GM12878 (cell line): Measurements from ENCODE around the gene PTK6. TPM values are rescaled to one million over a fixed set of nuclear protein-coding genes. Genes with fewer than 3 reads are reported as not detected.
A peak's percentile ranks its signal among the peaks of the same experiment; 100 is the strongest.

Experiments used
- ATAC-seq: fragments of 200-7000 bp; cut with Tn5 transposase; 3 replicates; pipeline ENCODE4 v1.9.1; 2020; ENCODE audit warnings: mild to moderate bottlenecking, moderate library complexity
- BruUV-seq: library from RNA; stranded (reverse); fragments of 400-500 nt; replicated peaks from 2 replicates; lab custom pipeline; 2021; lab: Mats Ljungman, UMichigan
- CTCF ChIA-PET: fragments of 300-600 bp; sonication (Branson Sonifier 250); formaldehyde crosslinking; extraction: SDS; loops from one replicate; lab custom pipeline; 2021; ENCODE audit warnings: inconsistent platforms; lab: Yijun Ruan, JAX
- POLR2A ChIA-PET: fragments of 350-600 bp; formaldehyde crosslinking; extraction: SDS; loops from one replicate; lab custom pipeline; 2021; ENCODE audit warnings: inconsistent platforms; lab: Charles Lee
- RAD21 ChIA-PET: fragments of 300-600 bp; sonication (Branson Sonifier 250); formaldehyde crosslinking; loops from one replicate; lab custom pipeline; 2023; ENCODE audit warnings: antibody characterized with exemption; ENCODE audit not compliant: unreplicated experiment; lab: Charles Lee
- SMC1A ChIA-PET: fragments of 300-600 bp; sonication (Branson Sonifier 250); formaldehyde crosslinking; loops from one replicate; lab custom pipeline; 2023; ENCODE audit not compliant: unreplicated experiment, uncharacterized antibody; lab: Charles Lee
- DNase-seq: peaks from one replicate; pipeline ENCODE4 v3.0.0-alpha.2; 2011; ENCODE audit warnings: low read depth, low spot score
- FAIRE-seq: peaks from 3 replicates; lab custom pipeline; 2011; peaks lifted over from hg19 to GRCh38; lab: Jason Lieb, UNC
- H2AFZ ChIP-seq: 2 replicates; pipeline ENCODE4 v1.6.0; 2011; ENCODE audit warnings: low read depth, low read length, control low read depth; ENCODE audit not compliant: control insufficient read depth
- H3K27ac ChIP-seq: 2 replicates; pipeline ENCODE4 v1.5.1; 2011; ENCODE audit warnings: control low read depth; ENCODE audit not compliant: control insufficient read depth, insufficient read depth
- H3K27me3 ChIP-seq, 2 experiments: replicated peaks in 1 of 2; 2 replicates each; pipeline versions ENCODE4 v1.6.0 to v1.6.1; 2011; ENCODE audit warnings: low read length in 1 of 2; ENCODE audit not compliant: control insufficient read depth in 2 of 2, insufficient read depth in 2 of 2
- H3K36me3 ChIP-seq, 2 experiments: 2 replicates each; pipeline ENCODE4 v1.5.1; 2011; ENCODE audit warnings: low read length in 1 of 2; ENCODE audit not compliant: control insufficient read depth in 2 of 2, insufficient read depth in 2 of 2
- H3K4me1 ChIP-seq: 2 replicates; pipeline ENCODE4 v1.6.1; 2011; ENCODE audit warnings: mild to moderate bottlenecking, low read length, moderate library complexity, mixed read lengths; ENCODE audit not compliant: control insufficient read depth, insufficient read depth
- H3K4me2 ChIP-seq: 2 replicates; pipeline ENCODE4 v1.6.0; 2011; ENCODE audit warnings: control low read depth; ENCODE audit not compliant: control insufficient read depth, insufficient read depth
- H3K4me3 ChIP-seq: fragments of 200-600 bp; sonication (generic); 2 replicates; pipeline ENCODE4 v1.5.1; 2016
- H3K79me2 ChIP-seq: 2 replicates; pipeline ENCODE4 v1.6.0; 2011; ENCODE audit warnings: low read length; ENCODE audit not compliant: control insufficient read depth, insufficient read depth
- H3K9ac ChIP-seq: 2 replicates; pipeline ENCODE4 v1.8.0; 2011; ENCODE audit warnings: low read length, control low read depth, mixed read lengths; ENCODE audit not compliant: control insufficient read depth, insufficient read depth
- H3K9me3 ChIP-seq: replicated peaks from 3 replicates; pipeline ENCODE4 v1.5.1; 2011; ENCODE audit warnings: mild to moderate bottlenecking, low read length; ENCODE audit not compliant: control insufficient read depth, insufficient read depth
- H4K20me1 ChIP-seq: 2 replicates; pipeline ENCODE4 v1.6.0; 2011; ENCODE audit not compliant: control insufficient read depth, insufficient read depth
- BHLHE40 ChIP-seq, 2 experiments: fragments of 450-650 bp in 1 of 2; IDR thresholded peaks; 2 replicates each; pipeline ENCODE4 v1.6.1; 2011 to 2017; ENCODE audit warnings: low read depth in 2 of 2, borderline replicate concordance in 1 of 2, improper control_type of control experiment in 1 of 2, low read length in 1 of 2, mild to moderate bottlenecking in 1 of 2
- CTCF ChIP-seq, 3 experiments: IDR thresholded peaks in 2 of 3; conservative IDR thresholded peaks in 1 of 3; 2 replicates each; pipeline ENCODE4 v1.5.1; 2011; ENCODE audit warnings: low read depth in 3 of 3, low read length in 3 of 3, mild to moderate bottlenecking in 3 of 3, control low read depth in 2 of 3, moderate library complexity in 2 of 3, inconsistent platforms in 1 of 3, mixed read lengths in 1 of 3; ENCODE audit not compliant: control insufficient read depth in 2 of 3, insufficient read depth in 1 of 3; ENCODE audit errors: extremely low read depth in 1 of 3
- EGR1 ChIP-seq, 2 experiments: IDR thresholded peaks; 1 replicate in 1 of 2; 2 replicates in 1 of 2; pipeline ENCODE4 v1.6.1; 2011 to 2012; ENCODE audit warnings: low read depth in 2 of 2, low read length in 2 of 2, borderline replicate concordance in 1 of 2, mild to moderate bottlenecking in 1 of 2, moderate library complexity in 1 of 2
- ESRRA ChIP-seq: IDR thresholded peaks from 2 replicates; pipeline ENCODE4 v1.6.1; 2012; ENCODE audit warnings: mild to moderate bottlenecking, low read length, improper control_type of control experiment
- FOXK2 ChIP-seq: fragments of 450-650 bp; IDR thresholded peaks from 2 replicates; pipeline ENCODE4 v1.6.1; 2017; ENCODE audit warnings: mild to moderate bottlenecking, moderate library complexity
- HSF1 ChIP-seq: fragments of 150-350 bp; IDR thresholded peaks from 2 replicates; pipeline ENCODE4 v1.6.1; 2014; ENCODE audit warnings: mild to moderate bottlenecking, low read depth, low read length
- MEF2B ChIP-seq: fragments of 450-650 bp; IDR thresholded peaks from 2 replicates; pipeline ENCODE4 v1.6.1; 2018; ENCODE audit warnings: mild to moderate bottlenecking, moderate library complexity; ENCODE audit not compliant: partially characterized antibody, poor library complexity, severe bottlenecking
- MXI1 ChIP-seq: fragments of 150-350 bp; IDR thresholded peaks from 2 replicates; pipeline ENCODE4 v1.6.1; 2011; ENCODE audit warnings: low read depth, mild to moderate bottlenecking, inconsistent platforms, low read length, improper control_type of control experiment
- NFXL1 ChIP-seq: fragments of 450-650 bp; IDR thresholded peaks from 2 replicates; pipeline ENCODE4 v1.6.1; 2017; ENCODE audit warnings: antibody characterized with exemption, mild to moderate bottlenecking, borderline replicate concordance
- NR2F1 ChIP-seq: fragments of 450-650 bp; conservative IDR thresholded peaks from 2 replicates; pipeline ENCODE4 v1.6.1; 2017; ENCODE audit warnings: mild to moderate bottlenecking
- RCOR1 ChIP-seq: conservative IDR thresholded peaks from 2 replicates; pipeline ENCODE4 v1.6.1; 2012; ENCODE audit warnings: low read depth, low read length, improper control_type of control experiment
- RFX5 ChIP-seq: IDR thresholded peaks from 2 replicates; pipeline ENCODE4 v1.6.1; 2011; ENCODE audit warnings: low read depth, low read length, improper control_type of control experiment
- SREBF2 ChIP-seq: IDR thresholded peaks from 2 replicates; pipeline ENCODE4 v1.6.1; 2012; ENCODE audit warnings: mild to moderate bottlenecking, low read length
- YY1 ChIP-seq: IDR thresholded peaks from 2 replicates; pipeline ENCODE4 v1.6.1; 2011; ENCODE audit warnings: low read depth, mild to moderate bottlenecking, low read length
- WGBS: methylation state at CpG from one replicate; pipeline ENCODE4 v1.1.6; 2016; ENCODE audit warnings: low lambda C conversion rate; ENCODE audit not compliant: insufficient replicate concordance, insufficient coverage; ENCODE audit errors: missing lambda C conversion rate; 5-methylcytosine and 5-hydroxymethylcytosine counted together
- in situ Hi-C: fragments of 300-500 bp; cut with MboI; formaldehyde crosslinking; loops from 9 replicates; pipeline ENCODE4 v1.14.3; 2018; ENCODE audit warnings: mixed read lengths
- intact Hi-C: fragments of 100-400 bp; cut with micrococcal nuclease; formaldehyde crosslinking; loops from one replicate; pipeline ENCODE4 v1.14.2; 2022; ENCODE audit not compliant: unreplicated experiment
- polyA plus RNA-seq, 11 experiments: library from polyadenylated mRNA; depleted of rRNA in 4 of 11; unstranded in 6 of 11; stranded (reverse) in 5 of 11; fragments of >200 nt; fragmentation: Nextera tagmentation in 4 of 11; fragmentation: Illumina TruSeq in 1 of 11; extraction: Ambion mirVana in 4 of 11; extraction: Trizol in 1 of 11; gene quantifications; 1 replicate in 1 of 11; 2 replicates in 10 of 11; pipeline versions ENCODE4 v1.2.1 to v1.2.3, GENCODE V29; 2011 to 2016; ENCODE audit warnings: inconsistent platforms in 2 of 11, missing spikeins in 2 of 11, low read depth in 1 of 11
- total RNA-seq, 4 experiments: library from RNA; depleted of rRNA in 3 of 4; stranded (reverse); fragments of >200 nt in 3 of 4; fragmentation: Illumina TruSeq in 1 of 4; extraction: Trizol in 1 of 4; gene quantifications; 2 replicates each; pipeline versions ENCODE4 v1.2.1 to v1.2.3, GENCODE V29; 2013 to 2021
- TF ChIP-seq, protein P1 (sequence below): fragments of 450-650 bp; IDR thresholded peaks from 2 replicates; pipeline ENCODE4 v1.6.1; 2016; ENCODE audit warnings: mild to moderate bottlenecking

Gene PTK6
- total and polyA plus RNA-seq, 10 of the 15 experiments (the other 5 are each of a cell fraction or from before 2014, with no cell fraction given): 0.02 to 0.21 (median 0.09) TPM; not detected in 3

GRCh38 chr20:63519668-63520503 is 17.3 kb downstream of the PTK6 start:
- FAIRE-seq (no peak), DNase-seq (no peak), ATAC-seq (peak; percentile 73)
- intact Hi-C loops: no loop called here
- ChIA-PET CTCF (interaction anchor here (1.1 to 2.1 kb wide), 2 partner anchors 18 to 78 kb away, joined by 5 to 6 read pairs; no protein-coding TSS in a partner anchor), SMC1A (no interaction called here), RAD21 (interaction anchor here (1.1 to 2.4 kb wide), 2 partner anchors 18 to 122 kb away, joined by 6 to 20 read pairs; partner anchors contain the start of gene PTK6), POLR2A (interaction anchor here (1.5 to 3.8 kb wide), 4 partner anchors 9 to 121 kb away, joined by 3 to 33 read pairs (median 7); partner anchors contain the start of gene PTK6)
- H2AFZ ChIP-seq: peak overlapping the region; percentile 79
- peak overlapping the region; percentile 58 for H3K9ac ChIP-seq
- peaks cover 8% of the 10 kb centered on the region for H3K79me2 ChIP-seq
- 5% methylated on average over 67 of the region's 72 CpGs for WGBS
- BruUV-seq: no TSS peak
- no peaks in the 10 kb centered on the region for H3K27me3 ChIP-seq
- peaks cover 4% of the 10 kb centered on the region; the same call in 2 of the 3 replicates for H3K9me3 ChIP-seq
- H3K4me3 ChIP-seq: peak overlapping the region; percentile 86
- H3K27ac ChIP-seq: no peak overlapping the region
- peak overlapping the region; percentile 87 for H3K4me2 ChIP-seq
- peaks cover 0 to 2% of the 10 kb centered on the region in 2 experiments; a peak in 1 of 4 replicates for H3K36me3 ChIP-seq
- no peaks in the 10 kb centered on the region for H4K20me1 ChIP-seq
- peaks cover 4% of the 10 kb centered on the region for H3K4me1 ChIP-seq
- in situ Hi-C loops: no loop called here
- TF ChIP-seq RCOR1 (no peak), RFX5 (no peak), EGR1 (IDR thresholded peaks at IDR 0.05; ENCODE audit: borderline replicate concordance in 1 of 2, low read depth in 2 of 2, low read length in 2 of 2) (peak in 1 of 2 experiments; percentile 76; a peak in 2 of 3 replicates), ESRRA (no peak), BHLHE40 (IDR thresholded peaks at IDR 0.05; ENCODE audit: borderline replicate concordance in 1 of 2, low read depth in 2 of 2, low read length in 1 of 2) (no peak), CTCF (IDR thresholded peaks at IDR 0.05 in 2 of 3, conservative IDR thresholded peaks at IDR 0.05 in 1 of 3; ENCODE audit: control insufficient read depth in 2 of 3, extremely low read depth in 1 of 3, insufficient read depth in 1 of 3, low read depth in 3 of 3, low read length in 3 of 3) (peak; percentile 6 to 27 (median 16); a peak in 3 of 6 replicates), YY1 (0 out of 2 replicates have a peak, but pooled peaks have one; percentile 9), NR2F1 (0 out of 2 replicates have a peak, but pooled peaks have one; percentile 38), HSF1 (no peak), FOXK2 (no peak), MEF2B (peak; percentile 35), SREBF2 (no peak), MXI1 (no peak), NFXL1 (peak; percentile 98)
- TF ChIP-seq, protein P1, sequence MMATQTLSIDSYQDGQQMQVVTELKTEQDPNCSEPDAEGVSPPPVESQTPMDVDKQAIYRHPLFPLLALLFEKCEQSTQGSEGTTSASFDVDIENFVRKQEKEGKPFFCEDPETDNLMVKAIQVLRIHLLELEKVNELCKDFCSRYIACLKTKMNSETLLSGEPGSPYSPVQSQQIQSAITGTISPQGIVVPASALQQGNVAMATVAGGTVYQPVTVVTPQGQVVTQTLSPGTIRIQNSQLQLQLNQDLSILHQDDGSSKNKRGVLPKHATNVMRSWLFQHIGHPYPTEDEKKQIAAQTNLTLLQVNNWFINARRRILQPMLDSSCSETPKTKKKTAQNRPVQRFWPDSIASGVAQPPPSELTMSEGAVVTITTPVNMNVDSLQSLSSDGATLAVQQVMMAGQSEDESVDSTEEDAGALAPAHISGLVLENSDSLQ: peak; percentile 51; the same call in 1 of the 2 replicates
